H9 (cell line): ENCODE results near the gene RTL5. TPM values are rescaled to one million over a fixed set of nuclear protein-coding genes. Genes with fewer than 3 reads are reported as not detected.

Experiments
- DNase-seq: peaks from one replicate; pipeline ENCODE4 v3.0.0-alpha.2; 2017
- H2AFZ ChIP-seq: one replicate; pipeline ENCODE4 v1.6.1; 2013; ENCODE audit warnings: mild to moderate bottlenecking, low read length, control low read depth, moderate library complexity
- H2AK5ac ChIP-seq: 2 replicates; pipeline ENCODE4 v1.6.1; 2013; ENCODE audit warnings: low read length, control low read depth, mixed read lengths; ENCODE audit not compliant: insufficient read length
- H2BK120ac ChIP-seq: one replicate; pipeline ENCODE4 v1.6.1; 2013; ENCODE audit warnings: low read depth, mild to moderate bottlenecking, low read length, control low read depth, inconsistent platforms; ENCODE audit not compliant: poor library complexity, severe bottlenecking
- H2BK12ac ChIP-seq: 2 replicates; pipeline ENCODE4 v1.6.1; 2013; ENCODE audit warnings: low read length, control low read depth, mixed read lengths, low read depth; ENCODE audit not compliant: insufficient read length
- H2BK15ac ChIP-seq: 2 replicates; pipeline ENCODE4 v1.6.1; 2013; ENCODE audit warnings: low read depth, low read length, control low read depth
- H2BK20ac ChIP-seq: one replicate; pipeline ENCODE4 v1.6.1; 2013; ENCODE audit warnings: low read depth, mild to moderate bottlenecking, low read length, control low read depth, inconsistent platforms; ENCODE audit not compliant: poor library complexity, severe bottlenecking
- H2BK5ac ChIP-seq: 2 replicates; pipeline ENCODE4 v1.6.1; 2013; ENCODE audit warnings: low read length, control low read depth, mixed read lengths; ENCODE audit not compliant: insufficient read length
- H3K14ac ChIP-seq: 2 replicates; pipeline ENCODE4 v1.6.1; 2013; ENCODE audit warnings: low read length, control low read depth; ENCODE audit not compliant: insufficient read depth
- H3K18ac ChIP-seq: 2 replicates; pipeline ENCODE4 v1.6.1; 2013; ENCODE audit warnings: low read depth, mild to moderate bottlenecking, mixed read lengths, low read length, control low read depth; ENCODE audit not compliant: insufficient read length
- H3K23ac ChIP-seq: 2 replicates; pipeline ENCODE4 v1.6.1; 2013; ENCODE audit warnings: low read length, control low read depth, mixed read lengths, low read depth; ENCODE audit not compliant: insufficient read length
- H3K23me2 ChIP-seq: 2 replicates; pipeline ENCODE4 v1.6.1; 2013; ENCODE audit warnings: low read depth, mild to moderate bottlenecking, mixed read lengths, low read length, control low read depth; ENCODE audit not compliant: insufficient read length, poor library complexity, severe bottlenecking
- H3K27ac ChIP-seq: 2 replicates; pipeline ENCODE4 v1.5.1; 2013; ENCODE audit warnings: low read length, control low read depth, mixed read lengths, low read depth; ENCODE audit not compliant: insufficient read length
- H3K27me3 ChIP-seq: 2 replicates; pipeline ENCODE4 v1.6.1; 2013; ENCODE audit warnings: low read length, control low read depth, inconsistent platforms; ENCODE audit not compliant: insufficient read depth
- H3K4ac ChIP-seq: 2 replicates; pipeline ENCODE4 v1.6.1; 2013; ENCODE audit warnings: low read depth, mild to moderate bottlenecking, control low read depth, inconsistent platforms, low read length, moderate library complexity
- H3K4me1 ChIP-seq: 2 replicates; pipeline ENCODE4 v1.6.1; 2013; ENCODE audit warnings: low read length, control low read depth, inconsistent platforms; ENCODE audit not compliant: insufficient read depth
- H3K4me2 ChIP-seq: 2 replicates; pipeline ENCODE4 v1.6.1; 2013; ENCODE audit warnings: low read length, control low read depth, mixed read lengths; ENCODE audit not compliant: insufficient read length, insufficient read depth
- H3K56ac ChIP-seq: 2 replicates; pipeline ENCODE4 v1.6.1; 2013; ENCODE audit warnings: low read depth, mild to moderate bottlenecking, mixed read lengths, low read length, control low read depth; ENCODE audit not compliant: insufficient read length
- H3K79me1 ChIP-seq: 2 replicates; pipeline ENCODE4 v1.6.1; 2013; ENCODE audit warnings: low read depth, mild to moderate bottlenecking, moderate library complexity, low read length, control low read depth, inconsistent platforms; ENCODE audit not compliant: insufficient read depth, poor library complexity, severe bottlenecking
- H3K79me2 ChIP-seq: 2 replicates; pipeline ENCODE4 v1.6.1; 2013; ENCODE audit warnings: low read length, control low read depth, inconsistent platforms; ENCODE audit not compliant: insufficient read depth
- H3K9ac ChIP-seq: 2 replicates; pipeline ENCODE4 v1.6.1; 2013; ENCODE audit warnings: low read length, control low read depth, mixed read lengths; ENCODE audit not compliant: insufficient read length; ENCODE audit errors: extremely low read depth
- H3K9me3 ChIP-seq: one replicate; pipeline ENCODE4 v1.6.1; 2013; ENCODE audit warnings: low read depth, low read length, inconsistent platforms; ENCODE audit not compliant: control insufficient read depth
- H3T11ph ChIP-seq: one replicate; pipeline ENCODE4 v1.6.1; 2013; ENCODE audit warnings: mild to moderate bottlenecking, low read length, control low read depth, inconsistent platforms
- H4K20me1 ChIP-seq: one replicate; pipeline ENCODE4 v1.6.1; 2013; ENCODE audit not compliant: control insufficient read depth, insufficient read length, insufficient read depth
- H4K5ac ChIP-seq: 2 replicates; pipeline ENCODE4 v1.6.1; 2013; ENCODE audit warnings: low read depth, mild to moderate bottlenecking, mixed read lengths, low read length, control low read depth; ENCODE audit not compliant: insufficient read length
- H4K8ac ChIP-seq: replicated peaks from 2 replicates; pipeline ENCODE4 v1.6.1; 2013; ENCODE audit warnings: low read length, control low read depth, mixed read lengths, low read depth; ENCODE audit not compliant: insufficient read length
- H4K91ac ChIP-seq: 2 replicates; pipeline ENCODE4 v1.6.1; 2013; ENCODE audit warnings: low read depth, mild to moderate bottlenecking, moderate library complexity, mixed read lengths, low read length, control low read depth; ENCODE audit not compliant: insufficient read length
- H3K27ac Mint-ChIP-seq, 3 experiments: 2 replicates in 2 of 3; 3 replicates in 1 of 3; pipeline ENCODE4 v1.8.0; 2020 to 2021; ENCODE audit warnings: mixed read lengths in 3 of 3, mild to moderate bottlenecking in 1 of 3, moderate library complexity in 1 of 3
- H3K27me3 Mint-ChIP-seq: 2 replicates; pipeline ENCODE4 v1.8.0; 2021; ENCODE audit warnings: low read depth, mild to moderate bottlenecking, moderate library complexity, mixed read lengths
- H3K36me3 Mint-ChIP-seq, 3 experiments: 2 replicates in 2 of 3; 3 replicates in 1 of 3; pipeline ENCODE4 v1.8.0; 2020 to 2021; ENCODE audit warnings: low read depth in 3 of 3, mixed read lengths in 3 of 3; ENCODE audit not compliant: insufficient read depth in 1 of 3
- H3K4me1 Mint-ChIP-seq, 2 experiments: 2 replicates each; pipeline ENCODE4 v1.8.0; 2020; ENCODE audit warnings: mixed read lengths in 2 of 2
- H3K4me3 Mint-ChIP-seq, 2 experiments: 2 replicates in 1 of 2; 3 replicates in 1 of 2; pipeline ENCODE4 v1.8.0; 2020 to 2021; ENCODE audit warnings: mild to moderate bottlenecking in 2 of 2, mixed read lengths in 2 of 2, moderate library complexity in 1 of 2
- H3K9me3 Mint-ChIP-seq, 2 experiments: 2 replicates in 1 of 2; 3 replicates in 1 of 2; pipeline ENCODE4 v1.8.0; 2020; ENCODE audit warnings: mild to moderate bottlenecking in 2 of 2, mixed read lengths in 2 of 2, moderate library complexity in 1 of 2
- CTCF ChIP-seq: fragments of 200-600 bp; sonication (generic); conservative IDR thresholded peaks from 3 replicates; pipeline ENCODE4 v1.8.0; 2021; ENCODE audit warnings: antibody characterized with exemption, mild to moderate bottlenecking
- WGBS: extraction: QIAGEN DNeasy Blood & Tissue Kit; methylation state at CpG from one replicate; pipeline ENCODE4 v1.1.7; 2013; ENCODE audit warnings: missing lambda C conversion rate, low lambda C conversion rate, mixed read lengths; ENCODE audit not compliant: insufficient read length; ENCODE audit errors: extremely low coverage; 5-methylcytosine and 5-hydroxymethylcytosine counted together
- total RNA-seq: library from RNA; stranded (reverse); gene quantifications from 2 replicates; pipeline ENCODE4 v1.2.1, GENCODE V29; 2021

The RTL5 gene
- total RNA-seq, 1 experiment from 2014 or later, result 1.2 TPM

GRCh38 chrX:72107841-72108595 is 23.7 kb downstream of the RTL5 start:
- WGBS, result no CpG with 5 or more reads among the region's 12 CpGs
- Mint-ChIP-seq H3K27me3 (no peaks in the 10 kb centered on the region; the same call in none of the 2 replicates), H3K4me3 (no peak overlapping the region), H3K9me3 (peaks cover 75 to 79% of the 10 kb centered on the region in 2 experiments), H3K27ac (no peak overlapping the region), H3K4me1 (peaks cover 16 to 25% of the 10 kb centered on the region in 2 experiments), H3K36me3 (peaks cover 0 to 12% (median 2%) of the 10 kb centered on the region in 3 experiments; a peak in 4 of 7 replicates)
- H2BK5ac ChIP-seq, result no peak overlapping the region
- no peaks in the 10 kb centered on the region for H3K27me3 ChIP-seq
- H4K5ac ChIP-seq, result no peak overlapping the region
- H2AK5ac ChIP-seq, result no peak overlapping the region
- no peaks in the 10 kb centered on the region for H3K79me2 ChIP-seq
- H3K23me2 ChIP-seq, result no peaks in the 10 kb centered on the region
- no peak overlapping the region for H3K23ac ChIP-seq
- no peak overlapping the region for H2BK120ac ChIP-seq
- H2BK20ac ChIP-seq, result no peak overlapping the region
- H3T11ph ChIP-seq, result no peak overlapping the region
- no peak overlapping the region for H3K4me2 ChIP-seq
- H4K20me1 ChIP-seq, result no peaks in the 10 kb centered on the region
- H3K9ac ChIP-seq, result no peak overlapping the region
- no peak for TF ChIP-seq CTCF
- no peak overlapping the region for H2AFZ ChIP-seq
- peak; percentile 12 for DNase-seq
- no peaks in the 10 kb centered on the region for H3K4me1 ChIP-seq
- no peak overlapping the region for H3K4ac ChIP-seq
- no peak overlapping the region for H3K27ac ChIP-seq
- H3K56ac ChIP-seq, result no peak overlapping the region
- no peak overlapping the region for H2BK15ac ChIP-seq
- no peak overlapping the region for H3K14ac ChIP-seq
- no peak overlapping the region for H4K91ac ChIP-seq
- peaks cover 28% of the 10 kb centered on the region for H3K9me3 ChIP-seq
- no peak overlapping the region for H3K18ac ChIP-seq
- H2BK12ac ChIP-seq, result no peak overlapping the region
- no peak overlapping the region for H4K8ac ChIP-seq
- H3K79me1 ChIP-seq, result no peaks in the 10 kb centered on the region
